ENCODE data around the gene RASSF1. TPM values are rescaled to one million over a fixed set of nuclear protein-coding genes. Genes with fewer than 3 reads are reported as not detected.

The RASSF1 gene
- total RNA-seq, 1 experiment from 2014 or later = 15.8 TPM

DNA sequence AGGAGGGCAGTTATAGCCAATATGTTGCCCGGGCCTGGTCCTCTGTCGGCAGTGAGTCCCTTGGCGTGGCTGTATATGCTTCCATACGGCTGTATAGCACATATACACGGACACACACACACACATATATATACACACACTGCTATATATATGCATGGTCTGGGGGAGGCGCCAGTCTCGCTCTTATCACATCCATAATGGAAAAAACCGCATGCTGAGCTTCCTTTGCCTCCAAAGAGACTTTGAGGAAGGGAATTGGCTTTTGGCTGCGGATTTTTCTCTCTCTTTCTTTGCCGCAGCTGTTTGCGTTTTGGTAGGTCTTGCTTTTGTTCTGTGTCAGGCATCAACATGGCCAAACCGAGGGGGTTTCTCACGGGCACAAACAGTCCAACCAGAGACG lies 30.0 kb upstream of the RASSF1 start:
- H3K18ac ChIP-seq (ENCODE audit: insufficient read length, low read depth, low read length) = no peak overlapping the region
- H3K79me2 ChIP-seq (ENCODE audit: insufficient read depth, low read length) = no peaks in the 10 kb centered on the region
- Mint-ChIP-seq H3K36me3 (ENCODE audit: insufficient read depth in 1 of 3, low read depth in 3 of 3) (no peaks in the 10 kb centered on the region), H3K27ac (peak overlapping the region; percentile 27 to 74 (median 31); a peak in 5 of 7 replicates), H3K4me1 (peaks cover 15 to 46% of the 10 kb centered on the region in 2 experiments), H3K4me3 (no peak overlapping the region), H3K27me3 (ENCODE audit: low read depth) (peaks cover 2% of the 10 kb centered on the region), H3K9me3 (no peaks in the 10 kb centered on the region)
- no peak for DNase-seq
- H2BK20ac ChIP-seq (ENCODE audit: low read depth, low read length, poor library complexity, severe bottlenecking) = no peak overlapping the region
- H2BK120ac ChIP-seq (ENCODE audit: low read depth, low read length, poor library complexity, severe bottlenecking) = no peak overlapping the region
- H4K8ac ChIP-seq (replicated peaks; ENCODE audit: insufficient read length, low read depth, low read length) = no peak overlapping the region
- H3K23me2 ChIP-seq (ENCODE audit: insufficient read length, low read depth, low read length, poor library complexity, severe bottlenecking) = no peaks in the 10 kb centered on the region
- no peaks in the 10 kb centered on the region for H3K9me3 ChIP-seq (ENCODE audit: control insufficient read depth, low read depth, low read length)
- H3K56ac ChIP-seq (ENCODE audit: insufficient read length, low read depth, low read length) = no peak overlapping the region
- no peak overlapping the region for H3K9ac ChIP-seq (ENCODE audit: extremely low read depth, insufficient read length, low read length)
- no peak overlapping the region for H4K91ac ChIP-seq (ENCODE audit: insufficient read length, low read depth, low read length)
- no peaks in the 10 kb centered on the region for H3K79me1 ChIP-seq (ENCODE audit: insufficient read depth, low read depth, low read length, poor library complexity, severe bottlenecking)
- H2AK5ac ChIP-seq (ENCODE audit: insufficient read length, low read length) = no peak overlapping the region
- no peak overlapping the region for H2BK15ac ChIP-seq (ENCODE audit: low read depth, low read length)
- H4K5ac ChIP-seq (ENCODE audit: insufficient read length, low read depth, low read length) = no peak overlapping the region
- H2BK12ac ChIP-seq (ENCODE audit: insufficient read length, low read depth, low read length) = no peak overlapping the region
- H3K23ac ChIP-seq (ENCODE audit: insufficient read length, low read depth, low read length) = no peak overlapping the region
- WGBS (ENCODE audit: extremely low coverage, insufficient read length, low lambda C conversion rate) = no CpG with 5 or more reads among the region's 14 CpGs
- no peak overlapping the region for H2BK5ac ChIP-seq (ENCODE audit: insufficient read length, low read length)
- no peak overlapping the region for H3K4ac ChIP-seq (ENCODE audit: low read depth, low read length)
- no peak overlapping the region for H2AFZ ChIP-seq (ENCODE audit: low read length)
- H4K20me1 ChIP-seq (ENCODE audit: control insufficient read depth, insufficient read depth, insufficient read length) = peaks cover 2% of the 10 kb centered on the region
- no peaks in the 10 kb centered on the region for H3K27me3 ChIP-seq (ENCODE audit: insufficient read depth, low read length)
- H3K14ac ChIP-seq (ENCODE audit: insufficient read depth, low read length) = no peak overlapping the region
- TF ChIP-seq, protein P1, sequence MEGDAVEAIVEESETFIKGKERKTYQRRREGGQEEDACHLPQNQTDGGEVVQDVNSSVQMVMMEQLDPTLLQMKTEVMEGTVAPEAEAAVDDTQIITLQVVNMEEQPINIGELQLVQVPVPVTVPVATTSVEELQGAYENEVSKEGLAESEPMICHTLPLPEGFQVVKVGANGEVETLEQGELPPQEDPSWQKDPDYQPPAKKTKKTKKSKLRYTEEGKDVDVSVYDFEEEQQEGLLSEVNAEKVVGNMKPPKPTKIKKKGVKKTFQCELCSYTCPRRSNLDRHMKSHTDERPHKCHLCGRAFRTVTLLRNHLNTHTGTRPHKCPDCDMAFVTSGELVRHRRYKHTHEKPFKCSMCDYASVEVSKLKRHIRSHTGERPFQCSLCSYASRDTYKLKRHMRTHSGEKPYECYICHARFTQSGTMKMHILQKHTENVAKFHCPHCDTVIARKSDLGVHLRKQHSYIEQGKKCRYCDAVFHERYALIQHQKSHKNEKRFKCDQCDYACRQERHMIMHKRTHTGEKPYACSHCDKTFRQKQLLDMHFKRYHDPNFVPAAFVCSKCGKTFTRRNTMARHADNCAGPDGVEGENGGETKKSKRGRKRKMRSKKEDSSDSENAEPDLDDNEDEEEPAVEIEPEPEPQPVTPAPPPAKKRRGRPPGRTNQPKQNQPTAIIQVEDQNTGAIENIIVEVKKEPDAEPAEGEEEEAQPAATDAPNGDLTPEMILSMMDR (conservative IDR thresholded peaks at IDR 0.05) = peak; percentile 36; the same call in 2 of the 3 replicates
- no peaks in the 10 kb centered on the region for H3K4me1 ChIP-seq (ENCODE audit: insufficient read depth, low read length)
- no peak overlapping the region for H3T11ph ChIP-seq (ENCODE audit: low read length)
- H3K4me2 ChIP-seq (ENCODE audit: insufficient read depth, insufficient read length, low read length) = no peak overlapping the region
- no peak overlapping the region for H3K27ac ChIP-seq (ENCODE audit: insufficient read length, low read depth, low read length)
